Measurements from ENCODE around the gene VPS8.

- no peak for TF ChIP-seq FOXA2 (IDR thresholded peaks at IDR 0.05)
- TF ChIP-seq CTCF (IDR thresholded peaks at IDR 0.05; ENCODE audit: low read depth, low read length, missing input control), result no peak
- no peak for TF ChIP-seq GABPA (IDR thresholded peaks at IDR 0.05 in 1 of 2, conservative IDR thresholded peaks at IDR 0.05 in 1 of 2)
- TF ChIP-seq RAD21 (IDR thresholded peaks at IDR 0.05), result no peak
- TF ChIP-seq, protein P1, sequence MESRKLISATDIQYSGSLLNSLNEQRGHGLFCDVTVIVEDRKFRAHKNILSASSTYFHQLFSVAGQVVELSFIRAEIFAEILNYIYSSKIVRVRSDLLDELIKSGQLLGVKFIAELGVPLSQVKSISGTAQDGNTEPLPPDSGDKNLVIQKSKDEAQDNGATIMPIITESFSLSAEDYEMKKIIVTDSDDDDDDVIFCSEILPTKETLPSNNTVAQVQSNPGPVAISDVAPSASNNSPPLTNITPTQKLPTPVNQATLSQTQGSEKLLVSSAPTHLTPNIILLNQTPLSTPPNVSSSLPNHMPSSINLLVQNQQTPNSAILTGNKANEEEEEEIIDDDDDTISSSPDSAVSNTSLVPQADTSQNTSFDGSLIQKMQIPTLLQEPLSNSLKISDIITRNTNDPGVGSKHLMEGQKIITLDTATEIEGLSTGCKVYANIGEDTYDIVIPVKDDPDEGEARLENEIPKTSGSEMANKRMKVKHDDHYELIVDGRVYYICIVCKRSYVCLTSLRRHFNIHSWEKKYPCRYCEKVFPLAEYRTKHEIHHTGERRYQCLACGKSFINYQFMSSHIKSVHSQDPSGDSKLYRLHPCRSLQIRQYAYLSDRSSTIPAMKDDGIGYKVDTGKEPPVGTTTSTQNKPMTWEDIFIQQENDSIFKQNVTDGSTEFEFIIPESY (IDR thresholded peaks at IDR 0.05), result no peak
- TF ChIP-seq ATF3 (IDR thresholded peaks at IDR 0.05), result no peak
- TF ChIP-seq YY1 (IDR thresholded peaks at IDR 0.05), result no peak
- TF ChIP-seq EGR1 (IDR thresholded peaks at IDR 0.05; ENCODE audit: low read depth in 2 of 2), result no peak
- no peak for TF ChIP-seq MAX (IDR thresholded peaks at IDR 0.05)
- TF ChIP-seq FOXA1 (IDR thresholded peaks at IDR 0.05), result no peak
- TF ChIP-seq SP1 (IDR thresholded peaks at IDR 0.05), result no peak
- TF ChIP-seq, protein P2, sequence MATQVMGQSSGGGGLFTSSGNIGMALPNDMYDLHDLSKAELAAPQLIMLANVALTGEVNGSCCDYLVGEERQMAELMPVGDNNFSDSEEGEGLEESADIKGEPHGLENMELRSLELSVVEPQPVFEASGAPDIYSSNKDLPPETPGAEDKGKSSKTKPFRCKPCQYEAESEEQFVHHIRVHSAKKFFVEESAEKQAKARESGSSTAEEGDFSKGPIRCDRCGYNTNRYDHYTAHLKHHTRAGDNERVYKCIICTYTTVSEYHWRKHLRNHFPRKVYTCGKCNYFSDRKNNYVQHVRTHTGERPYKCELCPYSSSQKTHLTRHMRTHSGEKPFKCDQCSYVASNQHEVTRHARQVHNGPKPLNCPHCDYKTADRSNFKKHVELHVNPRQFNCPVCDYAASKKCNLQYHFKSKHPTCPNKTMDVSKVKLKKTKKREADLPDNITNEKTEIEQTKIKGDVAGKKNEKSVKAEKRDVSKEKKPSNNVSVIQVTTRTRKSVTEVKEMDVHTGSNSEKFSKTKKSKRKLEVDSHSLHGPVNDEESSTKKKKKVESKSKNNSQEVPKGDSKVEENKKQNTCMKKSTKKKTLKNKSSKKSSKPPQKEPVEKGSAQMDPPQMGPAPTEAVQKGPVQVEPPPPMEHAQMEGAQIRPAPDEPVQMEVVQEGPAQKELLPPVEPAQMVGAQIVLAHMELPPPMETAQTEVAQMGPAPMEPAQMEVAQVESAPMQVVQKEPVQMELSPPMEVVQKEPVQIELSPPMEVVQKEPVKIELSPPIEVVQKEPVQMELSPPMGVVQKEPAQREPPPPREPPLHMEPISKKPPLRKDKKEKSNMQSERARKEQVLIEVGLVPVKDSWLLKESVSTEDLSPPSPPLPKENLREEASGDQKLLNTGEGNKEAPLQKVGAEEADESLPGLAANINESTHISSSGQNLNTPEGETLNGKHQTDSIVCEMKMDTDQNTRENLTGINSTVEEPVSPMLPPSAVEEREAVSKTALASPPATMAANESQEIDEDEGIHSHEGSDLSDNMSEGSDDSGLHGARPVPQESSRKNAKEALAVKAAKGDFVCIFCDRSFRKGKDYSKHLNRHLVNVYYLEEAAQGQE (IDR thresholded peaks at IDR 0.05), result no peak
Measured at GRCh38 chr3:185089343-185089742, 277.4 kb downstream of the VPS8 start.

Measured in liver (tissue), 3 donors.